NCI-H748 (cell line): ENCODE data around the gene CATSPERE.
A peak's percentile ranks its signal among the peaks of the same experiment; 100 is the strongest.
"Not testable (repeated sequence)": the region's sequence is repeated elsewhere in the genome, so short reads cannot be mapped to it uniquely, and the experiment has no call there.

Experiments
- DNase-seq: peaks from one replicate; lab custom pipeline; 2025; ENCODE audit not compliant: unreplicated experiment; lab: John Stamatoyannopoulos, UW

The CATSPERE gene

GRCh38 chr1:244536316-244536715 lies 75.2 kb downstream of the CATSPERE start:
- DNase-seq: no peak

DNA sequence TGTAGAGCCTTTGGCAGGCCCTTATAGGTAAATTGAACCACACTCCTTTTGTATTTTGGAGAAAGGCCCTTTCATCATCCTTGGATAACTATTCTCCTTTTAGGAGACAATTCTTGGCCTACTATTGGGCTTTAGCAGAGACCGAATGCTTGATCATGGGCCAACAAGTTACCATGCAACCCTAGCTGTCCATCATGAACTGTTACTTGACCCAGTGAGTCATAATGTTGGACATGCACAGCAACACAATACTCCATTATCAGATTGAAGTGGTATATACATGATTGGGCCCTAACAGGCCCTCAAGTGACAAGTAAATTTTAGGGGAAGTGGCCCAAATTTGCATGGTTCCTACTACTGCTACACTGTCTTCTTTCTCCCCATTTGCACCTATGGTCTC lies 84.4 kb downstream of the CATSPERE start:
- no peak for DNase-seq

DNA sequence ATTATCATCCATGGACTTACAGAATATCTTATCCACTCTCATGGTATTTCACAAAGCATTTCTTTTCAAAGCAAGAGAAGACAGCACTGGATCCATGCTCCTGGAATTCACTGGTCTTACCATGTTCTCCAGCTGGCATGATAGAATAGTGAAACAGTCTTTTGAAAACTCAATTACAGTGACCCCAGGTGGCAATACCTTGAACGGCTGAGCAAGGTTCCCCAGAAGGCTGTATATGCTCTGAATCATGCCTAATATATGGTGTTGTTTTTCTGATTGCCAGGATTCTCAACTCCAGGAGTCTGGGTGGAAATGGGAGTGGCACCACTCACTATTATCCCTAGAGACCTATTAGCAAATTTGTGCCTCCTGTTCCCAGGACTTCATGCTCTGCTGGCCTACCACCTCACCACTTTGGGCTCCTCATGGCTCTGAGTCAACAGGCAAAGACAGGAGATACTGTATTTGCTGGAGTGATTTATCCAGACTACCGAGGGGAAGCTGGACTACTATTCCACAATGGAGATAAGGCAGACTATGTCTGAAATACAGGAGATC lies 87.6 kb downstream of the CATSPERE start:
- DNase-seq: no peak

DNA sequence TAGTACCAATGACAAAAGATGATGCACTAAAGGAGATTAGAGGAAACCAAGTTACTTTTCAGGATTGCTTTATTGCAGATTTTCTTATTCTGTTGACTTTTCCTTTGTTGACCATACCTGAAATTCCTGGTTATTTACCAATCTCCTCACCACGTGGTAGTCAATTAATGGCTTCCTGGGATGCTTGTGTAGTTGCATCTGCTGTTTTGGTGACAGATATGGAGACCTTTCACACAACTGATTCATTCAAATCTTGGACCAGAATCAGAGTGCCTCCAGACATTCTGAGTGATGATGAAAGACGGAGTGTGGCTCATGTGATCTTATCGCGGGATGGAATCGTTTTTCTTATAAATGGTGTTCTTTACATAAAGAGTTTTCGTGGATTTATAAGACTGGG lies 91.3 kb downstream of the CATSPERE start:
- no peak for DNase-seq

- DNase-seq: no peak
Observed at GRCh38 chr1:244556263-244556662, 95.2 kb downstream of the CATSPERE start.

- DNase-seq: no peak
Observed at GRCh38 chr1:244557565-244557964, 96.5 kb downstream of the CATSPERE start.

DNA sequence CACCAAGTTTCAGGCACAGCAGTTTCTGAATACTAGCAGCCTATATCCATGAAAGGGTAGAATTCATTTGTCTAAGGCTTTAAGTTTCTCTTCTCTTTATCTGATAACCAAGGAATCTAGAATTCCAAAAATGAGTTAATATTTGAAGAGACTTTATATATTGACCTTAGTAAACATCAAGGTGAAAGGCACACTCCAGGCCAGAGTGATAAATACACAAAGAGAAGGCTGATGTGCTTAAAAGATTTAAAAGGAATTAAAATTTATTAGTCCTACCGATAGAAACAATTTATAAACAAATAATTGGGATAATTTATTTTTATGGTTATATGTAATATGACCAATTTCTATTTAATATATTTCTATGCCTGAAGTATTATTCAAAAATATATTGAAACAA lies 98.5 kb downstream of the CATSPERE start:
- DNase-seq: no peak

DNA sequence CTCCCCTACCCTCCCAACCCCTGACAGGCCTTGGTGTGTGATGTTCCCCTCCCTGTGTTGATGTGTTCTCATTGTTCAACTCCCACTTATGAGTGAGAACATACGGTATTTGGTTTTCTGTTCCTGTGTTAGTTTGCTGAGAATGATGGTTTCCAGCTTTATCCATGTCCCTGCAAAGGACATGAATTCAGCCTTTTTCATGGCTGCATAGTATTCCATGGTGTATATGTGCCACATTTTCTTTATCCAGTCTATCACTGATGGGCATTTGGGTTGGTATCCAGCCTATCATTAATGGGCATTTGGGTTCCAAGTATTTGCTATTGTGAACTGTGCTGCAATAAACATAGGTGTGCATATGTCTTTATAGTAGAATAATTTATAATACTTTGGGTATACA lies 101.8 kb downstream of the CATSPERE start:
- DNase-seq: not testable (repeated sequence)

GRCh38 chr1:244573768-244574167 lies 112.7 kb downstream of the CATSPERE start:
- no peak for DNase-seq

DNA sequence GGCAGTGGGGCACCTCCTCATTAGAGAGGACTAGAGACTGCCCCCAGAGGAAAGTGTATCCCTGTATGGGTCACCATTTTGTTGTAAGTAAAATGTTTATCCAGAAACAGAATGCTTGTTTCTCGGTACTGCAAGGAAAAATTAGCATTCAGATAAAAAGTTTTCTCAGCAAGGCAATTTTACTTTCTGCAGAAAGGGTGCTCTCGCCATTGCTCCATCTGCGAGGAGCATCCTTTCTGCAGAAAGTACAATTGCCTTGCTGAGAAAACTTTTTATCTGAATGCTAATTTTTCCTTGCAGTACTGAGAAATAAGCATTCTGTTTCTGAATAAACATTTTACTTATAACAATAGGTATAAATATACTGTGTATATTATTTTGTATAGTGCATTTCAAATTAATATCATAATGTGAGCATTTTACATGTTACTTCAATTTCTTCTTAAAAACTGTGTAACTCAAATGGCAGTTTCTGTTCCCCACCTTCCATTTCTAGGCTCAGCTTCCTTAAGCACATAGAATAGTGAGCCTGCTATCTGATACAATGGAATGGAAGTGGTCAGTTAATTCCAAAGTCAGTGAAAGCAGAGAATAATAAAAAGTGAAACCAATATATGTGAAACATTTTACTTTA lies 115.3 kb downstream of the CATSPERE start:
- DNase-seq: no peak

- not testable (repeated sequence) for DNase-seq
Observed at GRCh38 chr1:244578205-244578604, 117.1 kb downstream of the CATSPERE start.

- no peak for DNase-seq
Observed at GRCh38 chr1:244583358-244583982, 122.4 kb downstream of the CATSPERE start.

DNA sequence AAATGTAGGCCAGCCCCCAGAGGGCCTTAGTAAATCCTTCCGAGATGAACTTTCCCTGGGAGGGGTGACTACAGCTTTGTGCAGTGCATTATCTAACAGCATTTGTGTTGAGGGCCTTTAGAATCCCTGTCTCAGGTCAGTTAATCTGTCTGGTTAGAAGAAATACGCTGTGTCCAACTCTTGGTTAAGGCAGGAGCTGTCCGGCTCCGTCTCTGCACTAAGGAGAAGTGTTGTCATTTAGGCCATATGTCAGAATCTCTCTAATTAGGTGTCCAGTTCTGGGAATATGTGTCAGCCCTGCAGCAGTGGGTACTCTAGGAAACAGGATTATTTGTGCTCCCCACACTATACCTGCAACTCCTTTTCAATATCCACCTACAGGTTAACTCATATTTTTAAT lies 124.8 kb downstream of the CATSPERE start:
- DNase-seq: no peak

DNA sequence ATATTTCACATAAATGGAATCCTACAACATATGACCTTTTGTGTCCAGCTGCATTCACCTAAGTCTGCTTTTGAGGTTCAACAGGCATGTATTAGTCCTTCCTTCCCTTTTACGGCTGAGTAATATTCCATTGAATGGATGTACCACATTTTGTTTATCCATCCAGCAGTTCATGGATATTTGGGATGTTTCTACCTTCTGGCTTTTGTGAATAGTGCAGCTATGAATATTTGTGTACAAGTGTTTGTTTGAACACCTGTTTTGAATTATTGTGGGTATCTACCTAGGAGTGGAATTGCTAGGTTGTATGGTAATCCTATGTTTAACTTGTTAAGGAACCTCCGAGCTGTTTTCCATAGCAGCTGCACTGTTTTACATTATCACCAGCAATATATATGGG lies 129.6 kb downstream of the CATSPERE start:
- no peak for DNase-seq

DNA sequence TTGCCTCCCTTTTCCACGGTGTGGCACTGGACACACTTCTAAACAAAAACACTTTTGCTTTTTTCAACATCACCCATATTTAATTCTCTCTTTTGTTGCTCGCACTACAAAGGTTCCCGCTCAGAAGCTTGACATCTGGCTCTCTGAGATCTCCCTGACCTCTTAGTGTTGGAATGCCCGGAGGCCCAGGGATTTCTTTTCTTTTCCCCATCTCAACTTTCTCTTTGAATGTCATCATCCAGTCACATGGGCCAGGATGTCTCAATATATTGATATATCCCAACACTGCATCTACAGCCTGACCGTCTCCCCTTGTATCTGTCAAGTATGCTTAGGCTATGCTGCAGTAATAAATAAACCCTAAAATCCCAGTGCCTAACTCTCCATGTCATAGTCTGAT lies 137.5 kb downstream of the CATSPERE start:
- DNase-seq: no peak

DNA sequence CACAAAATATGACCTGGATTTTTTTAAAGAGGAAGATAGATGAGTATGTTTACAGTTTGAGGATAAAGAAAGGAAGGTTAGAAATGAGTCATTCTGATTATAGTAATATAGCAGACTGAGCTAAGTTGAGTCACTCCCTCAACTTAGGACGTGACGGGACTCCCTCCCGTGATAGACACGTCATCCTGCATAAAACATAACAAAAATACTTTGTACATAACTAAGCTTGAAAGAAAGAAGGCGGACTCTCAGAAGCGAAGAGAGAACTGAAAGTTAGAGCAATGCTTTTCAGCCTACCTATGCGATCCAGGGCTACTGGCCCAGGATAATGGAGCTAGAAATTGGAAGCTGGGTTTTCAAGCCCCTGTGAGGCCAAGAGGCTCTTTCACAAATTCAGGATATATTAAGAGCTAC lies 138.9 kb downstream of the CATSPERE start:
- DNase-seq: no peak

GRCh38 chr1:244601336-244601735 lies 140.3 kb downstream of the CATSPERE start:
- DNase-seq: no peak

DNA sequence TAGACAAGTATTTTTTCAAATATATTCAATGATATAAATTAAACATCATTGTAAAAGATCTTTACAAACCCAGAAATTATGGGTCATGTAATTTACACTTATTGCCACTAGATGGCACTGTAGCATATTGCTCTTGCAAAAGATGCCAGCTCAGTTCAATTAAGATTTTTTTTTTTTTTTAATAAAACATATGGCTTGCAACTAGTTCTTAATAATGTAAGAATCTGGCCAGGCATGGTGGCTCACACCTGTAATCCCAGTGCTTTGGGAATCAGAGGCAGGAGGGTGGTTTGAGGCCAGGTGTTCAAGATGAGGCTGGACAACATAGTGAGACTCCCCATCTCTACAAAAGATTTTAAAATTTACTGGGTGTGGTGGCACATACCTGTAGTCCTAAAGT lies 142.4 kb downstream of the CATSPERE start:
- peak; percentile 33 for DNase-seq

DNA sequence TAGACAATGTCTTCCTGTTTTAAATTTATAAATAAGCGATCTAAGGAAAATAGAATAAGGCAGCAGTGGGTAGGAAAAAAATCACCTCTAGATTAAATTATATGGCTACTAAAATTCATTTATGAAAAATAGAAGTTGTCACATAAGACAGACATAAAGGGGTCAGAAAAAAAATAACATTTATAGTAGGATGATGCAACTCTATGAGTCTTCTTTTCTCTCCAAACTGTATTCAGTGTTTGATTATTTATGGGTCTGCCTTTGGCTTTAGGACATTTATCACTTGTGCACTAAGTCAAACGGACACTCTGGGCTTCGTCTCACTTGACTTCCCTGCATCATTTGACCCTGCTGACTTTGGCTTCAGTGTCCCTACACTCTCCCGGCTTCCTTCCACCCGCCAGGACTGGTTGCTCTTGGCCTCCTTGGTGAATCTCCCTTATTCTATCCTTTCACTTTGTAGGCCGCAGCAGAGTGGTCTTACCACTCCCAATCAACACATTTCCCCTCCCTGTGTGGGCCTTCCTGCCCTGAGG lies 144.8 kb downstream of the CATSPERE start:
- DNase-seq: no peak

DNA sequence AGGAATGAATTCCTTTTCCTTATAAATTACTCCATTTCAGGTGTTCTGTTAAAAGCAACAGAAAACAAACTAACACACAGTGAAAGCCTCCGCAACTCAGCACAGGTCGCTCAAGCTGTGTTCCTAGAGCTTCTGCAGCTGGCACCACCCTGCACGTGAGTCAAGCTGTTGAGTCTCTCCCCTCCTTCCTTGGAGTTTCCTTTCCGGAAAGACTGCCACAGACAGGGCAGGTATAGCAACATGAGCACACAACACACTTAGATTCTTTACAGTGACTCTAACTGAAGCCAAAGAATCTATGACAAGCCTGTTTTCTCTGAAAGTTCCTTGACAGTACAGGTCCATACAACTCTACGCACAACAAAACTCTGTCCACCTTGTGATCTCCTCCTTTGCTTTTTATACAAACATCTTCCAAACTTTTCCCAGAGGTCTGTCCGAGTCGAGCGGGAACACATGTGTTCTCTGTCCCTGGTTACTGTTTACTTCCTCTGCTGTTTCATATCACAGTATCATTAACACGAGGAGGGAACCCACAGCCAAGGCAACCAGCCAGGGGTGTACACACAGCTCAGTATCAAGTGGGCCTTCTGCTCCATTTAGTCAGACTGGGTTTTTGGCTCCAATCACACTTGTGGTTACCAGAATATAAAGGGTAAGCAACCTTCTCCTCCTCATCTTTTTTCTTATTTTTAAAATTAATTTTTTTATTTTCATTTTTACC lies 153.2 kb downstream of the CATSPERE start:
- DNase-seq: no peak

DNA sequence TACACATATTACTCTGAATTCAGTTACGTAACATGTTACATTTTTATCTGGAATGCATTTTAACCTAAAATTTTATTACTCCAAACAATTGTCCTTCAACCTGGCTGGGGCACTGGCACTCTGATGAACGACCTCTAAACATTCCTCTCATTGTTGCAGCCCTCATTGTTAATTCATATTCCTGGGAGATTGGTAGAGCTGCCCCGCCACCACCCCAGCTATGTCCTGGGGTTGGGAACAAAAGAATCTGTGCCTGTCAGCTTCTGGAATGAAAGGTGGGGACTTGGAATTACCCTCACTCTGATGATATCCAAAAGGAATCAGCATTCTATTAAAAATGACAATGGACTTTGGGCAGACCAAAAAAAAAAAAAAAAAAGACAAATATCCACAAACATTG lies 153.8 kb downstream of the CATSPERE start:
- no peak for DNase-seq

GRCh38 chr1:244615301-244615700 lies 154.2 kb downstream of the CATSPERE start:
- DNase-seq: peak; percentile 17
